HuH-7.5 (cell line): ENCODE data around the gene KLHL17.
"Not testable (repeated sequence)": the region's sequence is repeated elsewhere in the genome, so short reads cannot be mapped to it uniquely, and the experiment has no call there.

Source experiments
- DNase-seq: peaks from one replicate; pipeline ENCODE4 v3.0.0; 2011; ENCODE audit warnings: low spot score

The KLHL17 gene

GRCh38 chr1:970242-970972 lies 10.0 kb downstream of the KLHL17 start:
- no peak for DNase-seq

DNA sequence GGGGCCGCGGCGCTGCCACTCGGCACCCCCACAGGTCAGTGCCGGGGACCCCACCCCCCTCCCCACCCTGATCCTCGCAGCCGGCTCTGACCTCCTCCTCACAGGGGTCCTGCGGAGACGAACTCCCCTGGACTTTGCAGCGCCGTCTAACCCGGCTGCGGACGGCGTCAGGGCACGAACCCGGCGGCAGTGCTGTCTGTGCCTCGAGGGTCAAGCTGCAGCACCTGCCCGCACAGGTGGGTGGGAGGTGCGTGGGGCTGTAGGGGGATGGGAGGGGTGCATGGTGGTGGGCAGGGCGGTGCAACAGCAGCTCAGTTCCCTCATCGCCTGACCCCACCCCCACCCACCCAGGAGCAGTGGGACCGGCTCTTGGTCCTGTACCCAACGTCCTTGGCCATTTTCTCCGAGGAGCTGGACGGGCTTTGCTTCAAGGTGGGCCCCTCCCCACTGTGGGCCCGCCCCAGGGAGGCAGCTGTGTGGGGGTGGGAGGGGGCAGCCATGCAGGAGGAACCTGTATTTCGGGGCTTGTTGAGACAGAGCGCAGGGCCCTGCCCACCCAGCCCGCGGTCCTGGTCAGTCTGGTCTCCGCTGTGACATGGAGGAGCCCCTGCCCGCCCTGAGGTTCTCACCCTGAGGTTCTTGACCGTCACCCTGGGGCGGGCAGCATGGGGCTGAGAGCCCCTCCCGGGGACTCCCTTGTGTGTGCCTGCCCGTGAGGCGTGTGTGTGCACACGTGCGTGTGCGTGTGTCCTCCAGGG lies 10.8 kb downstream of the KLHL17 start:
- no peak for DNase-seq

DNA sequence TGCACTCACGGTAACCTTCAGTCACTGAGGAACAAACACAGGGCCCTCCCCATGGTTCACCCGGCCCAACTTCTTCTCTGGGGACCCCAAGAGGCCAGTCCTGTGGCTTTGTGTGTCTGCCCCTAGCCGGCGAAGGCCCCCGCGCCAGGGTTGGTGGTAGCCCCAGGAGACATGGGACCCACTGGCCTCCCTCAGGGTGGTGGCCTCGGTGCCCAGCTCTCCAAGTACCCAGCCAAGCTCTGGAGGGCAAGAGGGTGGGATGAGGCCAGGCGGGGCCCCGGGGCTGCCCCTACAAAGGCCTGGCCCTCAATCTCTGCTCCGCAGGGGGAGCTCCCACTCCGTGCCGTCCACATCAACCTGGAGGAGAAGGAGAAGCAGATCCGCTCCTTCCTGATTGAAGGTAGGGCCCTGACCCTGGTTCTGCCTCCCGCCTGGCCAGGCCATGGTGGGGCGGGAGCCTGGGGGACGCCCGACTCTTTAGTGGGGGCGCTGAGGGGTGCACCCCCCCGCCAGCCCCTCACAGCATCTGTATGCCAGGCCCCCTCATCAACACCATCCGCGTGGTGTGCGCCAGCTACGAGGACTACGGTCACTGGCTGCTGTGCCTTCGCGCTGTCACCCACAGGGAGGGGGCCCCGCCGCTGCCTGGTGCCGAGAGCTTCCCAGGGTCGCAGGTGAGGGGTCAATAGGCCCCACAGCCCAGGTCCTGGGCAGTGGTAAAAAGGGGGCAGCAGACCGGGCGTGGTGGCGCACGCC lies 11.5 kb downstream of the KLHL17 start:
- DNase-seq = no peak

DNA sequence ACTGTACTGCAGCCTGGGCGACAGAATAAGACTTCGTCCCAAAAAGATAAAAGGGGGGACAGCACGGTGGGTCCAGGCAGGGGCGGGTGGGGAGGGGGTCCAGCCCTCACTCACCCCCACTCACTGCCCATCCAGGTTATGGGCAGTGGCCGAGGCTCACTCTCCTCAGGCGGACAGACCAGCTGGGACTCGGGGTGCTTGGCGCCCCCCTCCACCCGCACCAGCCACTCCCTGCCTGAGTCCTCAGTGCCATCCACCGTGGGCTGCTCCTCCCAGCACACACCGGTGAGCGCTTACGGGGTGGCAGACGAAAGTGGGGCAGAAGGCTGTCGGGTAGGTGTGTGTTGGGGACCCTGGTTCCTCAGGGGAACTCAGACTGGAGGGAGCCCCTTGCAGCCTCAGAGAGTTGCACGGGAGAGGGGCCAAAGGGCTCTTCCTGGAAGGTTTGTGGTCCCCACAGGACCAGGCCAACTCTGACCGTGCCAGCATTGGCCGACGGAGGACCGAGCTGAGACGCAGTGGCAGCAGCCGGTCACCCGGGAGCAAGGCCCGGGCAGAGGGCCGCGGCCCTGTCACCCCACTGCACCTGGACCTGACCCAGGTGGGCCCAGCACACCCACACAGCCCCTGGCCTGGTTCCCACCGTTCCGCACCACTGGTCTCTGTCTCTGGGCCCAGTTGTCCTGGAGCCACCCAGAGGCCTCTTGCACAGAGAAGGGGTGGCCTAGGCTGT lies 12.5 kb downstream of the KLHL17 start:
- no peak for DNase-seq

- no peak for DNase-seq
Observed at GRCh38 chr1:973459-974292, 13.3 kb downstream of the KLHL17 start.

DNA sequence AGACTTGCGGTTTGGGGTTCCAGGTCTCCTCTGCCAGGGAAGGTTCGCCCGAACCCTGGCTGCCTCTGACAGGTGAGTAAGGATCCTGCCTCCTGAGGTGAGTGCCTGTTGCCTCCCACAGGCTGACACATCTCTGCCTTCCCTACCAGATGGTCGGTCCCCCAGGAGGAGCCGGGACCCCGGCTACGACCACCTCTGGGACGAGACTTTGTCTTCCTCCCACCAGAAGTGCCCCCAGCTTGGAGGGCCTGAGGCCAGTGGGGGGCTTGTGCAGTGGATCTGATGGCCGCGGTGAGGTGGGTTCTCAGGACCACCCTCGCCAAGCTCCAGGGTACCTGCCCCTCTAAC lies 13.9 kb downstream of the KLHL17 start:
- no peak for DNase-seq

DNA sequence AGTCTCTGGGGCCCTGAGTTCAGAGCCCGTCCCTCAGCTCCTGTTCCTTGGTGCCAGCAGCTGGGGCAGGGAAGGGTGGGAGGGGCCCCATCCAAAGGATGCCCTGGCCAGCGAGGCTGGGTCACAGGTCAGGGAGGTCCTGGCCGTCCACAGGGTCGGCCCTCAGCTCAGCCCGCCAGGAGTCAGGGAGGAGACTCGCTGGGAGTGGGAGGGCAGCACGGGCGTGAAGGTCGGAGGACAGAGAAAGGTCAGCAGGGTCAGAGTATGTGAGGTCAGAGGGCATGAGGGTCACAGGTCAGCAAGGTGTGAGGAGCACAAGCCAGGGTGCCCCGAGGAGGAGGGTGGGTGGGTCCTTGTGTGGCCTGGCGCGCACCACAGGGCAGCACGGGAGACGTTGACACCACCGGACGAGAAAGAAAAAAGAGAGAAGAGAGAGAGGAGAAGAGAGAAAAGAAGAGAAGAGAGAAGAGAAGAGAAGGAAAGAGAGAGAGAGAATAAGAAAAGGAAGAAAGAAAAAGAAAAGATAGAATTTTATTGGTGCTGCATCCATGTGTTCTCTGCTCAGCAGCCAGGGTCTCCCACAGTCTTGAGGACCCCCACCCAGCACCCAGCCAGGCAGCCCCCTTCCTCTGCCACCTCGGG lies 14.4 kb downstream of the KLHL17 start:
- DNase-seq = no peak

GRCh38 chr1:975365-975764 lies 15.0 kb downstream of the KLHL17 start:
- no peak for DNase-seq

GRCh38 chr1:975896-976683 lies 15.7 kb downstream of the KLHL17 start:
- peak; percentile 91 for DNase-seq

- not testable (repeated sequence) for DNase-seq
Observed at GRCh38 chr1:976791-977190, 16.4 kb downstream of the KLHL17 start.

- DNase-seq = no peak
Observed at GRCh38 chr1:978069-978834, 17.9 kb downstream of the KLHL17 start.

GRCh38 chr1:978835-979743 lies 18.7 kb downstream of the KLHL17 start:
- no peak for DNase-seq

- no peak for DNase-seq
Observed at GRCh38 chr1:979744-980072, 19.3 kb downstream of the KLHL17 start.

DNA sequence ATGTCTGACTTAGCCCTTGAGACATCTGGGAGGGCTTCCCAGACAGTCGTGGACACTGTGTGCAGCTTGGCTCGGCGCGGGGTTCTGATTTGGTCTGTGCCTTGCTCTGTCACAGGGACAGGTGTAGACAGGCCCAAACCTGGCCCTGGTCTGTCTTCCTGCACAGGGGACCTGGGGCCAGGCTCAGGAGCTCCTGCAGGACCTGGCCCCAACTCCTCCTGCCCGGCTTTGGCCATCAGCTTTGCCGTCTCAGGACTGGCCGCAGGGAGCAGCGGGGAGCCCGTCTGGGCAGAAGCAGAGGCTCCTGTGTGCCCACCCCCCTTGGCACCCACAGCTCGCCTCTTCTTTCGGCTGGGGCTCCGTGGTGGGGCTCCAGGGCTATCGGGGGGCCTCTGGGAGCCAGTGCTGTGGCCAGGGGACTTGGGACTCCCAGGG lies 19.8 kb downstream of the KLHL17 start:
- no peak for DNase-seq

DNA sequence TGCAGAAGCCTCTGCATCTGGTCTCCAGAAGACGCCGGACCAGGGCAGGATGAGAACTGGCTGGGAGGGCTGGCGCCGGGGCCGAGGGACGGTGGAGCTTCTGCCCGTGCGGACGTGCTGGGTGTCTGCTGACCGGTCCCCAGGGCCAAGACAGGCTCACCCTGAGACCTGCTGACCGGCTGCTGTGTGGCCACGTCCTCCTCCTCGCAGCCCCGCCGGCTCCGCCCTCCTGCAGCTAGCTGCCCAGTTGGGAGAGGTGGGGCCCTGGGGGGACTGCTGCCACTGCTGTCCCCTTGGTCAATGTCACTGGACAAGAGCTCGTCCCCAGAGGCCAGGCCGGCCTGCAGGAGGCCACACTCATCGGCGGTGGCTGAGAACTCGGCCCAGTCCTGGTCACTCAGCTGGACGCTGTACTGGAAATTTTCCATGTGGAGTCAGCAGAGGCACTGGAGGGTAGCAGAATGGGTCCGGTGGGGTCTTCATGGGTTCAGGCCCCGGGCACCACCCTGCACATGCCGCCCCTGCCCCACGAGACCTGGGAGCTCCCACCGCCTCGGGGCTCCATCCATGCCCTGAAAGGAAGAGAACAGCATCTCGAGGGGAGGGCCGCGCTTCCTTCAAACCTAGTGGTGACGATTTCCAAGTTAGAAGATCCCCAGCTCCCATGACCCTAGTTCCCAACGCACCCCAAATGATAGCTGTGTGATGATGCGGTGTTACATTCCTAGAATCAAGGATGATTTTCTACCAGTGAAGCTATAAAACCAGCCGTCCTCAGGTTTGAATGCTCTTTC lies 20.4 kb downstream of the KLHL17 start:
- DNase-seq = no peak

DNA sequence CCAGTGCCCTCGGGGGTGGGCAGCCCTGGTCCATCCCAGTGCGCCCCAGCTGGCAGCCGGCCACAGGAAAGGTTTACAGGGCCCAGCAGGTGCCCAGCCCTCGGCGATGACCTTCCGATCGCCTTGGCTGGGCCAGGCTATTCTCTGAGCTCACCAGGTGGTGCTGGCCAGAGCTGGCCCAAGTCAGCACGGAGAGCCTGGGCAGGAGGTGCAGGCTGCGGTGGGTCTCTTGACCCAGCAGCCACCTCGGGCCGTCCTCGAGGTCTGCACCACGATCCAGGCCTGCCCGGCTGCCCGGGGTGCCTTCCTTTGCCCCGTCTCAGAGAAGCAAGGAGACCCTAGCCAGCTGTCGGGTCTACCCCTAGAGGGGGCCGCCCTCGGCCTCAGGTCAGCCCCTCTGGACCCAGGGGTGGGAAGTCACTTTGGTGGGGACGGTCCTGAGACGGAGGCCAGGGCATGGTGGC lies 21.1 kb downstream of the KLHL17 start:
- DNase-seq = no peak

DNA sequence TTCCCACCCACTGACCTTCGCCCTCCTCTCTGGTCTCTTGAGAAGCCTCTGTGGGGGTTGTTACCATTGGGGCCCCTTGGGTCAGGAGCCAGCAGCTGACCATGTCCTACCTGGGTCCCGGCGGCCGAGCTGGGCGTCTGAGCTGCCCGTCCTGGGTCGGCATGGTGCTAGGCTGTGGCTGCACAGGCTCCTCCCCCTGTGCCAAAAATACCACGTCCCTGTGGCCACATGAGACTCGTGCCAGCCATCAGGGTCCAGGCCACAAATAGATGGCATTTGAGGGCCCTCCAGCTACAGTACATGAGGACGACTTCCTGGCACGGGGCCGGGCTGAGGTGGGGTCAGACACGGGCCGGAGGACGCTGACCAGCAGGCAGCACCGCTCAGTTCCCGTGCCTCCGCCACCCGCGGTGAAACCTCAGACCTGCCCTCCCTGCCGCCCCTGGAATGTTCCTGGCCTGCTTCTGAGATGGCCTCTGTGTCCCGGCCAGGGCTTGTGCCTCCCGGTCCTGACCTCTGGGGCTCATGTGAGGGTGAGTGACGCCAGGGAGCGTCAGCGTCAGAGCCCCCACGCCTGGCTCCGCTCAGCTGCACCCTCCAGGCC lies 21.7 kb downstream of the KLHL17 start, which contains the start of gene PERM1:
Gene PERM1, minus strand, starts transcription at position 139 of the 604 bp plus-strand sequence. CDS start 1,064 bp downstream, outside the sequence.
- DNase-seq = no peak
